Psoas muscle (tissue), 8 donors: Measurements from ENCODE around the gene MARCHF10. TPM values are rescaled to one million over a fixed set of nuclear protein-coding genes. Genes with fewer than 3 reads are reported as not detected.

ENCODE experiments used
- ATAC-seq, 4 donors: fragments of 200-7000 bp; cut with Tn5 transposase; one replicate each; pipeline ENCODE4 v1.9.1; 2020; ENCODE audit warnings: moderate library complexity in 3 of 4, mild to moderate bottlenecking in 2 of 4
- DNase-seq, 2 donors: peaks; one replicate each; pipeline ENCODE4 v3.0.0-alpha.2; 2020
- H3K27ac ChIP-seq: fragments of 200-600 bp; one replicate; pipeline ENCODE4 v1.8.0; 2022
- H3K27me3 ChIP-seq, 3 donors: fragments of 200-600 bp in 1 of 3; one replicate each; pipeline versions ENCODE4 v1.6.1 to v1.8.0; 2013 to 2022; ENCODE audit warnings: low read length in 2 of 3, mild to moderate bottlenecking in 2 of 3, moderate library complexity in 1 of 3; ENCODE audit not compliant: insufficient read depth in 3 of 3
- H3K36me3 ChIP-seq, 2 donors: fragments of 200-600 bp in 1 of 2; one replicate each; pipeline versions ENCODE4 v1.6.1 to v1.8.0; 2013 to 2022; ENCODE audit warnings: low read depth in 1 of 2, mild to moderate bottlenecking in 1 of 2, moderate library complexity in 1 of 2; ENCODE audit not compliant: insufficient read depth in 1 of 2
- H3K4me1 ChIP-seq: fragments of 200-600 bp; one replicate; pipeline ENCODE4 v1.8.0; 2022
- H3K4me3 ChIP-seq: fragments of 200-600 bp; one replicate; pipeline ENCODE4 v1.8.0; 2022; ENCODE audit warnings: mild to moderate bottlenecking
- H3K9me3 ChIP-seq: fragments of 200-600 bp; one replicate; pipeline ENCODE4 v1.8.0; 2022
- WGBS, 3 donors: extraction: QIAGEN DNeasy Blood & Tissue Kit; methylation state at CpG; one replicate each; pipeline versions ENCODE4 v1.1.6 to v1.1.7; 2013; 5-methylcytosine and 5-hydroxymethylcytosine counted together
- intact Hi-C, 2 donors: fragments of 100-400 bp; cut with DNase I; formaldehyde crosslinking; loops; one replicate each; pipeline versions ENCODE4 v1.11.0 to v1.14.2; 2022
- polyA plus RNA-seq, 3 donors: library from polyadenylated mRNA; stranded (reverse); fragments of 200-250 nt; gene quantifications; one replicate each; pipeline ENCODE4 v1.2.3, GENCODE V29; 2013
- total RNA-seq, 4 donors: library from RNA; stranded (reverse); fragmentation: NEBNext Ultra II Directional in 2 of 4; extraction: Animal tissue kit (Norgen Biotek cat#: 25700) in 2 of 4; gene quantifications; one replicate each; pipeline versions ENCODE4 v1.2.1 to v1.2.4, GENCODE V29; 2021 to 2023
- TF ChIP-seq, protein P1 (sequence below): fragments of 200-600 bp; IDR thresholded peaks from one replicate; pipeline ENCODE4 v1.8.0; 2022; ENCODE audit warnings: antibody characterized with exemption
- donor health status: healthy with polysubstance abuse.
- donor health status: DM: no; HTN: no; CAD: no; lungs with moderate emphysema.
- donor health status: Bipolar disorder and iron deficiency.
- donor health status: healthy.
- donor health status: DM: yes; HTN: yes; CAD: no.
- donor health status: DM: no; HTN: no; CAD: no.
- donor health status: DM: no; HTN: no; CAD: no.
- donor health status: DM: yes; HTN: yes; CAD: no.

Gene MARCHF10
- total and polyA plus RNA-seq, 7 donors: 0.01 TPM; not detected in 6

GRCh38 chr17:62809656-62810055 lies 1.5 kb upstream of the MARCHF10 start:
- H3K4me1 ChIP-seq: no peaks in the 10 kb centered on the region
- no peak overlapping the region for H3K4me3 ChIP-seq
- H3K27me3 ChIP-seq: peaks cover 0 to 35% (median 2%) of the 10 kb centered on the region in 3 donors
- no peak for ATAC-seq
- intact Hi-C loops: no loop called here
- H3K27ac ChIP-seq: no peak overlapping the region
- DNase-seq: no peak
- TF ChIP-seq, protein P1, sequence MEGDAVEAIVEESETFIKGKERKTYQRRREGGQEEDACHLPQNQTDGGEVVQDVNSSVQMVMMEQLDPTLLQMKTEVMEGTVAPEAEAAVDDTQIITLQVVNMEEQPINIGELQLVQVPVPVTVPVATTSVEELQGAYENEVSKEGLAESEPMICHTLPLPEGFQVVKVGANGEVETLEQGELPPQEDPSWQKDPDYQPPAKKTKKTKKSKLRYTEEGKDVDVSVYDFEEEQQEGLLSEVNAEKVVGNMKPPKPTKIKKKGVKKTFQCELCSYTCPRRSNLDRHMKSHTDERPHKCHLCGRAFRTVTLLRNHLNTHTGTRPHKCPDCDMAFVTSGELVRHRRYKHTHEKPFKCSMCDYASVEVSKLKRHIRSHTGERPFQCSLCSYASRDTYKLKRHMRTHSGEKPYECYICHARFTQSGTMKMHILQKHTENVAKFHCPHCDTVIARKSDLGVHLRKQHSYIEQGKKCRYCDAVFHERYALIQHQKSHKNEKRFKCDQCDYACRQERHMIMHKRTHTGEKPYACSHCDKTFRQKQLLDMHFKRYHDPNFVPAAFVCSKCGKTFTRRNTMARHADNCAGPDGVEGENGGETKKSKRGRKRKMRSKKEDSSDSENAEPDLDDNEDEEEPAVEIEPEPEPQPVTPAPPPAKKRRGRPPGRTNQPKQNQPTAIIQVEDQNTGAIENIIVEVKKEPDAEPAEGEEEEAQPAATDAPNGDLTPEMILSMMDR: no peak
- H3K36me3 ChIP-seq: no peaks in the 10 kb centered on the region
- 91 to 96% (median 94%) methylated on average over 4 of the region's 4 CpGs for WGBS, 3 donors
- no peaks in the 10 kb centered on the region for H3K9me3 ChIP-seq

DNA sequence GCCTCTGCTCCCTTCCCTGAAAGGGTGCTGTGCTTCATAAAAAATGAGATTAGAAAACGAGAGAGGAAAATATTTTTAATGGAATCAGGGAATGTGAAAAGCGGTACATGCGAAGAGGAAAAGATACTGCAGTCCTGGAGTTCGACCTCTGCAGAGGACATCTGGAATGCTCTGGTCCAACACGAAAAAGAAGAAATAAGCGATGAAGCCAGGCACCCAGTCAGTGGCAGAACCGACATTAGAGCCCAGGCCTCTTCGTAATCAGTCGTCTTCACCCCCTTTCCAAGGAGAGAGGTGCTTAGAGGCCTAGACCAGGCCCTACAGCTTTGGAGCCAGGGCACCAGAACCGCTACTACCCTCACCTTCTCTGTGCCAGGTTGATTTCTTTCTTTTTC lies 459 bp upstream of the MARCHF10 start:
- H3K27ac ChIP-seq: no peak overlapping the region
- H3K4me1 ChIP-seq: no peaks in the 10 kb centered on the region
- TF ChIP-seq, protein P1: no peak
- 59 to 74% (median 67%) methylated on average over 10 of the region's 10 CpGs for WGBS, 3 donors
- no peaks in the 10 kb centered on the region for H3K9me3 ChIP-seq
- intact Hi-C loops: no loop called here
- H3K36me3 ChIP-seq: no peaks in the 10 kb centered on the region
- no peak for DNase-seq
- peaks cover 0 to 37% (median 2%) of the 10 kb centered on the region in 3 donors for H3K27me3 ChIP-seq
- no peak overlapping the region for H3K4me3 ChIP-seq
- no peak for ATAC-seq

DNA sequence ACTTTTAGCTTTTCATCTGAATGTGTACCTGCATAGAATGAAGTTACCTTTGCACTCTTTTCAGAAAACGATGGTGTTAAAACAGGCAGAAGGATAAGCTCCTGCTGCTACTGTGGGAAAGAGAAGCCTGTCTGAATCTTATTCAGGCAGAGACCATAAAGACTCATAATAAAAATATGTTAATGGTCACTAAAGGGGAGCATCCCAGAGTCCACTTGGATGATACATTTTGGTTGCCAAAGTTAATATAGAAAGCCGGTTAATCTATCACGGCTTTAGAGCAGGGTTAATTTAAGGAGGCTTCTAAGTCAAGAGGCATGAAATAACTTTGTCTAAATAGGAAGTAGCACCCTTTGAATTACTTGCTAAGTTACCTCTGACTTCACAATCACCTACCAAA lies 2.9 kb downstream of the MARCHF10 start:
- TF ChIP-seq, protein P1: no peak
- no peak for DNase-seq
- 73 to 86% (median 84%) methylated on average over 3 of the region's 3 CpGs for WGBS, 3 donors
- Histone ChIP-seq H3K27ac (no peak overlapping the region), H3K4me3 (no peak overlapping the region), H3K27me3 (peaks cover 0 to 37% (median 2%) of the 10 kb centered on the region in 3 donors), H3K9me3 (no peaks in the 10 kb centered on the region), H3K36me3 (no peaks in the 10 kb centered on the region), H3K4me1 (no peaks in the 10 kb centered on the region)
- no peak for ATAC-seq
- intact Hi-C loops: no loop called here

GRCh38 chr17:62804822-62805221 lies 3.3 kb downstream of the MARCHF10 start:
- H3K9me3 ChIP-seq: no peaks in the 10 kb centered on the region
- ATAC-seq: no peak
- TF ChIP-seq, protein P1: no peak
- H3K4me3 ChIP-seq: no peak overlapping the region
- intact Hi-C loops: no loop called here
- no peaks in the 10 kb centered on the region for H3K36me3 ChIP-seq
- DNase-seq: no peak
- 71 to 80% (median 78%) methylated on average over 8 of the region's 8 CpGs for WGBS, 3 donors
- peaks cover 0 to 37% (median 2%) of the 10 kb centered on the region in 3 donors for H3K27me3 ChIP-seq
- H3K27ac ChIP-seq: no peak overlapping the region
- H3K4me1 ChIP-seq: no peaks in the 10 kb centered on the region

GRCh38 chr17:62804025-62804424 lies 4.1 kb downstream of the MARCHF10 start:
- Histone ChIP-seq H3K4me1 (no peaks in the 10 kb centered on the region), H3K27me3 (peaks cover 0 to 32% (median 2%) of the 10 kb centered on the region in 3 donors), H3K27ac (no peak overlapping the region), H3K9me3 (no peaks in the 10 kb centered on the region), H3K36me3 (no peaks in the 10 kb centered on the region), H3K4me3 (no peak overlapping the region)
- 93 to 95% (median 95%) methylated on average over 12 of the region's 12 CpGs for WGBS, 3 donors
- DNase-seq: no peak
- ATAC-seq: no peak
- intact Hi-C loops: no loop called here
- TF ChIP-seq, protein P1: no peak
